HG03060 (cell line): ENCODE data around the gene ANGPTL8.

Source experiments
- ATAC-seq: cut with Tn5 transposase; IDR thresholded peaks from one replicate; pipeline ENCODE4 v1.9.1; 2021; ENCODE audit warnings: low read depth, moderate number of reproducible peaks; ENCODE audit not compliant: unreplicated experiment

Gene ANGPTL8

GRCh38 chr19:11203194-11204075 lies 36.0 kb upstream of the ANGPTL8 start:
- no peak for ATAC-seq

- no peak for ATAC-seq
These were observed 35.3 kb upstream of the ANGPTL8 start for GRCh38 chr19:11204076-11204602.

- ATAC-seq: no peak
These were observed 34.5 kb upstream of the ANGPTL8 start for GRCh38 chr19:11204943-11205349.

- no peak for ATAC-seq
These were observed 33.4 kb upstream of the ANGPTL8 start for GRCh38 chr19:11205939-11206570.

GRCh38 chr19:11208561-11209471 lies 30.6 kb upstream of the ANGPTL8 start:
- ATAC-seq: no peak

- no peak for ATAC-seq
These were observed 29.4 kb upstream of the ANGPTL8 start for GRCh38 chr19:11209839-11210655.

GRCh38 chr19:11210656-11210928 lies 28.8 kb upstream of the ANGPTL8 start:
- ATAC-seq: no peak

- ATAC-seq: no peak
These were observed 25.0 kb upstream of the ANGPTL8 start for GRCh38 chr19:11214387-11214786.

GRCh38 chr19:11221082-11221598 lies 18.3 kb upstream of the ANGPTL8 start:
- ATAC-seq: no peak

GRCh38 chr19:11223200-11223599 lies 16.2 kb upstream of the ANGPTL8 start:
- ATAC-seq: no peak

- no peak for ATAC-seq
These were observed 15.0 kb upstream of the ANGPTL8 start for GRCh38 chr19:11224429-11224828.

GRCh38 chr19:11225172-11225571 lies 14.2 kb upstream of the ANGPTL8 start:
- ATAC-seq: no peak

GRCh38 chr19:11225815-11226214 lies 13.6 kb upstream of the ANGPTL8 start:
- no peak for ATAC-seq

GRCh38 chr19:11226716-11227166 lies 12.7 kb upstream of the ANGPTL8 start:
- no peak for ATAC-seq

- no peak for ATAC-seq
These were observed 12.1 kb upstream of the ANGPTL8 start for GRCh38 chr19:11227195-11227886.

GRCh38 chr19:11230621-11231386 lies 8.6 kb upstream of the ANGPTL8 start:
- no peak for ATAC-seq

GRCh38 chr19:11232555-11232954 lies 6.9 kb upstream of the ANGPTL8 start:
- ATAC-seq: no peak

GRCh38 chr19:11233073-11233472 lies 6.3 kb upstream of the ANGPTL8 start:
- ATAC-seq: no peak
